Measurements from ENCODE around the gene PCMTD2. TPM values are rescaled to one million over a fixed set of nuclear protein-coding genes. Genes with fewer than 3 reads are reported as not detected.
A peak's percentile ranks its signal among the peaks of the same experiment; 100 is the strongest.

PCMTD2 gene
- total and polyA plus RNA-seq, 2 of the 13 experiments (the other 11 are each of a cell fraction or from before 2014, with no cell fraction given), result 47.0 to 76.9 TPM

DNA sequence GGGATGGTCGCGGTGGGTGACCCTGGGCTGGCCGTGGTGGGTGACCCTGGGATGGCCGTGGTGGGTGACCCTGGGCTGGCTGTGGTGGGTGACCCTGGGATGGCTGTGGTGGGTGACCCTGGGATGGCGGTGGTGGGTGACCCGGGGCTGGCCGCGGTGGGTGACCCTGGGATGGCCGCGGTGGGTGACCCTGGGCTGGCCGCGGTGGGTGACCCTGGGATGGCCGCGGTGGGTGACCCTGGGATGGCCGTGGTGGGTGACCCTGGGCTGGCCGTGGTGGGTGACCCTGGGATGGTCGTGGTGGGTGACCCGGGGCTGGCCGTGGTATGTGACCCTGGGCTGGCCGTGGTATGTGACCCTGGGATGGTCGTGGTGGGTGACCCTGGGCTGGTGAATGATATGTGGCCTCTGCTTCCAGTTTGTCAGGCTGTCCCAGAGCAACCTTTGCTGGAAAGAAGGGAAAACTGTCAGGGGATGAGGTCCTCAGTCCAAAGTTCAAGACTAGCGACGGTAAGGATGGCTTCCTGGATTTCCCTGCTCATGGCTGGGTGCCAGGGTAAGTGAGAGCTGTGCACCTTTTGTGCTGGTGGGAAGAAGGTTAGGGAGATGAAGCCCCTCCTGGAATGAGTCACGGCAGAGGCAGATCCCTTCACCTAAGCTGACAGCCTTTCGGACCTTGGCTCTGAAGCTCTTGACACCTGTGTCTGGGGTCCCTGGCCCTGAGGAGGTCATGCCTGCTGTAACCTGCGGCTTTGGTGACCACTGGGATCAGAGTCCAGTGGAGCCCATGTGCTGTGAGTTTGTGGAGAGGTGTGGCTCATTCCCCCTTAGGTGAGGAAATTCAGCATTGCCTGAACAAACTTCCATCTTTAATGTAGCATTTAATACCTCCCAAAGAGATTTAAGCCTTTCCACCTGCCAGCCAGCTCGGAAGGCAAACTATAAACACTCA, 19.1 kb upstream of the PCMTD2 start (continued):
- TF ChIP-seq SP1 (IDR thresholded peaks at IDR 0.05) (no peak), SP1 (CRISPR knock-in tag; IDR thresholded peaks at IDR 0.05) (no peak), ZNF652 (CRISPR knock-in tag; IDR thresholded peaks at IDR 0.05; ENCODE audit: borderline replicate concordance, low read depth) (no peak), ZNF766 (CRISPR knock-in tag; IDR thresholded peaks at IDR 0.05; ENCODE audit: borderline replicate concordance) (peak; percentile 78; the same call in 1 of the 2 replicates), ZFP41 (CRISPR knock-in tag; IDR thresholded peaks at IDR 0.05; ENCODE audit: borderline replicate concordance) (peak; percentile 83; the same call in 1 of the 2 replicates), ZNF260 (CRISPR knock-in tag; IDR thresholded peaks at IDR 0.05; ENCODE audit: borderline replicate concordance, low read depth) (no peak), DDIT3 (CRISPR knock-in tag; IDR thresholded peaks at IDR 0.05) (no peak), ZBTB7B (CRISPR knock-in tag; IDR thresholded peaks at IDR 0.05) (peak; percentile 97), MIER3 (CRISPR knock-in tag; IDR thresholded peaks at IDR 0.05; ENCODE audit: borderline replicate concordance) (peak; percentile 90), TBX2 (CRISPR knock-in tag; IDR thresholded peaks at IDR 0.05; ENCODE audit: borderline replicate concordance) (peak; percentile 98), SP2 (CRISPR knock-in tag; IDR thresholded peaks at IDR 0.05) (no peak)
- TF ChIP-seq, protein P1, sequence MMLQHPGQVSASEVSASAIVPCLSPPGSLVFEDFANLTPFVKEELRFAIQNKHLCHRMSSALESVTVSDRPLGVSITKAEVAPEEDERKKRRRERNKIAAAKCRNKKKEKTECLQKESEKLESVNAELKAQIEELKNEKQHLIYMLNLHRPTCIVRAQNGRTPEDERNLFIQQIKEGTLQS (CRISPR knock-in tag; IDR thresholded peaks at IDR 0.05), result peak; percentile 48
- TF ChIP-seq, protein P2, sequence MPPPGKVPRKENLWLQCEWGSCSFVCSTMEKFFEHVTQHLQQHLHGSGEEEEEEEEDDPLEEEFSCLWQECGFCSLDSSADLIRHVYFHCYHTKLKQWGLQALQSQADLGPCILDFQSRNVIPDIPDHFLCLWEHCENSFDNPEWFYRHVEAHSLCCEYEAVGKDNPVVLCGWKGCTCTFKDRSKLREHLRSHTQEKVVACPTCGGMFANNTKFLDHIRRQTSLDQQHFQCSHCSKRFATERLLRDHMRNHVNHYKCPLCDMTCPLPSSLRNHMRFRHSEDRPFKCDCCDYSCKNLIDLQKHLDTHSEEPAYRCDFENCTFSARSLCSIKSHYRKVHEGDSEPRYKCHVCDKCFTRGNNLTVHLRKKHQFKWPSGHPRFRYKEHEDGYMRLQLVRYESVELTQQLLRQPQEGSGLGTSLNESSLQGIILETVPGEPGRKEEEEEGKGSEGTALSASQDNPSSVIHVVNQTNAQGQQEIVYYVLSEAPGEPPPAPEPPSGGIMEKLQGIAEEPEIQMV (CRISPR knock-in tag; IDR thresholded peaks at IDR 0.05; ENCODE audit: low read depth), result peak; percentile 74; the same call in 1 of the 2 replicates
- TF ChIP-seq, protein P3, sequence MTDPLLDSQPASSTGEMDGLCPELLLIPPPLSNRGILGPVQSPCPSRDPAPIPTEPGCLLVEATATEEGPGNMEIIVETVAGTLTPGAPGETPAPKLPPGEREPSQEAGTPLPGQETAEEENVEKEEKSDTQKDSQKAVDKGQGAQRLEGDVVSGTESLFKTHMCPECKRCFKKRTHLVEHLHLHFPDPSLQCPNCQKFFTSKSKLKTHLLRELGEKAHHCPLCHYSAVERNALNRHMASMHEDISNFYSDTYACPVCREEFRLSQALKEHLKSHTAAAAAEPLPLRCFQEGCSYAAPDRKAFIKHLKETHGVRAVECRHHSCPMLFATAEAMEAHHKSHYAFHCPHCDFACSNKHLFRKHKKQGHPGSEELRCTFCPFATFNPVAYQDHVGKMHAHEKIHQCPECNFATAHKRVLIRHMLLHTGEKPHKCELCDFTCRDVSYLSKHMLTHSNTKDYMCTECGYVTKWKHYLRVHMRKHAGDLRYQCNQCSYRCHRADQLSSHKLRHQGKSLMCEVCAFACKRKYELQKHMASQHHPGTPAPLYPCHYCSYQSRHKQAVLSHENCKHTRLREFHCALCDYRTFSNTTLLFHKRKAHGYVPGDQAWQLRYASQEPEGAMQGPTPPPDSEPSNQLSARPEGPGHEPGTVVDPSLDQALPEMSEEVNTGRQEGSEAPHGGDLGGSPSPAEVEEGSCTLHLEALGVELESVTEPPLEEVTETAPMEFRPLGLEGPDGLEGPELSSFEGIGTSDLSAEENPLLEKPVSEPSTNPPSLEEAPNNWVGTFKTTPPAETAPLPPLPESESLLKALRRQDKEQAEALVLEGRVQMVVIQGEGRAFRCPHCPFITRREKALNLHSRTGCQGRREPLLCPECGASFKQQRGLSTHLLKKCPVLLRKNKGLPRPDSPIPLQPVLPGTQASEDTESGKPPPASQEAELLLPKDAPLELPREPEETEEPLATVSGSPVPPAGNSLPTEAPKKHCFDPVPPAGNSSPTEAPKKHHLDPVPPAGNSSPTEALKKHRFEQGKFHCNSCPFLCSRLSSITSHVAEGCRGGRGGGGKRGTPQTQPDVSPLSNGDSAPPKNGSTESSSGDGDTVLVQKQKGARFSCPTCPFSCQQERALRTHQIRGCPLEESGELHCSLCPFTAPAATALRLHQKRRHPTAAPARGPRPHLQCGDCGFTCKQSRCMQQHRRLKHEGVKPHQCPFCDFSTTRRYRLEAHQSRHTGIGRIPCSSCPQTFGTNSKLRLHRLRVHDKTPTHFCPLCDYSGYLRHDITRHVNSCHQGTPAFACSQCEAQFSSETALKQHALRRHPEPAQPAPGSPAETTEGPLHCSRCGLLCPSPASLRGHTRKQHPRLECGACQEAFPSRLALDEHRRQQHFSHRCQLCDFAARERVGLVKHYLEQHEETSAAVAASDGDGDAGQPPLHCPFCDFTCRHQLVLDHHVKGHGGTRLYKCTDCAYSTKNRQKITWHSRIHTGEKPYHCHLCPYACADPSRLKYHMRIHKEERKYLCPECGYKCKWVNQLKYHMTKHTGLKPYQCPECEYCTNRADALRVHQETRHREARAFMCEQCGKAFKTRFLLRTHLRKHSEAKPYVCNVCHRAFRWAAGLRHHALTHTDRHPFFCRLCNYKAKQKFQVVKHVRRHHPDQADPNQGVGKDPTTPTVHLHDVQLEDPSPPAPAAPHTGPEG (CRISPR knock-in tag; IDR thresholded peaks at IDR 0.05), result no peak
- TF ChIP-seq, protein P4, sequence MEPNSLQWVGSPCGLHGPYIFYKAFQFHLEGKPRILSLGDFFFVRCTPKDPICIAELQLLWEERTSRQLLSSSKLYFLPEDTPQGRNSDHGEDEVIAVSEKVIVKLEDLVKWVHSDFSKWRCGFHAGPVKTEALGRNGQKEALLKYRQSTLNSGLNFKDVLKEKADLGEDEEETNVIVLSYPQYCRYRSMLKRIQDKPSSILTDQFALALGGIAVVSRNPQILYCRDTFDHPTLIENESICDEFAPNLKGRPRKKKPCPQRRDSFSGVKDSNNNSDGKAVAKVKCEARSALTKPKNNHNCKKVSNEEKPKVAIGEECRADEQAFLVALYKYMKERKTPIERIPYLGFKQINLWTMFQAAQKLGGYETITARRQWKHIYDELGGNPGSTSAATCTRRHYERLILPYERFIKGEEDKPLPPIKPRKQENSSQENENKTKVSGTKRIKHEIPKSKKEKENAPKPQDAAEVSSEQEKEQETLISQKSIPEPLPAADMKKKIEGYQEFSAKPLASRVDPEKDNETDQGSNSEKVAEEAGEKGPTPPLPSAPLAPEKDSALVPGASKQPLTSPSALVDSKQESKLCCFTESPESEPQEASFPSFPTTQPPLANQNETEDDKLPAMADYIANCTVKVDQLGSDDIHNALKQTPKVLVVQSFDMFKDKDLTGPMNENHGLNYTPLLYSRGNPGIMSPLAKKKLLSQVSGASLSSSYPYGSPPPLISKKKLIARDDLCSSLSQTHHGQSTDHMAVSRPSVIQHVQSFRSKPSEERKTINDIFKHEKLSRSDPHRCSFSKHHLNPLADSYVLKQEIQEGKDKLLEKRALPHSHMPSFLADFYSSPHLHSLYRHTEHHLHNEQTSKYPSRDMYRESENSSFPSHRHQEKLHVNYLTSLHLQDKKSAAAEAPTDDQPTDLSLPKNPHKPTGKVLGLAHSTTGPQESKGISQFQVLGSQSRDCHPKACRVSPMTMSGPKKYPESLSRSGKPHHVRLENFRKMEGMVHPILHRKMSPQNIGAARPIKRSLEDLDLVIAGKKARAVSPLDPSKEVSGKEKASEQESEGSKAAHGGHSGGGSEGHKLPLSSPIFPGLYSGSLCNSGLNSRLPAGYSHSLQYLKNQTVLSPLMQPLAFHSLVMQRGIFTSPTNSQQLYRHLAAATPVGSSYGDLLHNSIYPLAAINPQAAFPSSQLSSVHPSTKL (CRISPR knock-in tag; IDR thresholded peaks at IDR 0.05), result peak; percentile 89
